Heart left ventricle (tissue), 13 donors: ENCODE measurements around the gene NEUROD2.

Source experiments
- POLR2A ChIP-seq, 2 donors: fragments of 450-650 bp; IDR thresholded peaks; one replicate each; pipeline ENCODE4 v1.6.1; 2017; ENCODE audit warnings: antibody characterized with exemption in 2 of 2, mild to moderate bottlenecking in 2 of 2, moderate library complexity in 2 of 2
- TF ChIP-seq, protein P1 (sequence below), 12 donors: fragments of 200-600 bp; sonication (generic) in 4 of 12; IDR thresholded peaks; one replicate each; pipeline versions ENCODE4 v1.5.0 to v1.8.0; 2018 to 2022; ENCODE audit warnings: antibody characterized with exemption in 12 of 12, mild to moderate bottlenecking in 5 of 12
- donor health status: ischemic (EF 13 %, LVEDD 7.1; RV severe dilation, severe dysfunction).
- donor health status: DM: no; HTN: yes; CAD: no.
- donor health status: DM: no; HTN: no; CAD: no.
- donor health status: ischemic (EF 25% LVEDD 6.9; RV normal size, moderate dysfunction).
- donor health status: ischemic (EF 25% LVEDD 5.7; RV mildly dilated, moderate dysfunction).
- donor health status: ischemic (EF 35%, LVEDD 5.7; RV mildly dilated, moderate dysfunction).
- donor health status: nonischemic (EF 11% LVEDD 7.7; RV severe dilation, severe dysfunction).
- donor health status: DM: yes; HTN: yes; CAD: no.
- donor health status: PGD.
- donor health status: ischemic (EF 29% LVEDD 5.4; RV normal size, mild dysfunction).
- donor health status: nonischemic (EF 23%, LVEDD 6.1; RV moderate dilation, normal function).

DNA sequence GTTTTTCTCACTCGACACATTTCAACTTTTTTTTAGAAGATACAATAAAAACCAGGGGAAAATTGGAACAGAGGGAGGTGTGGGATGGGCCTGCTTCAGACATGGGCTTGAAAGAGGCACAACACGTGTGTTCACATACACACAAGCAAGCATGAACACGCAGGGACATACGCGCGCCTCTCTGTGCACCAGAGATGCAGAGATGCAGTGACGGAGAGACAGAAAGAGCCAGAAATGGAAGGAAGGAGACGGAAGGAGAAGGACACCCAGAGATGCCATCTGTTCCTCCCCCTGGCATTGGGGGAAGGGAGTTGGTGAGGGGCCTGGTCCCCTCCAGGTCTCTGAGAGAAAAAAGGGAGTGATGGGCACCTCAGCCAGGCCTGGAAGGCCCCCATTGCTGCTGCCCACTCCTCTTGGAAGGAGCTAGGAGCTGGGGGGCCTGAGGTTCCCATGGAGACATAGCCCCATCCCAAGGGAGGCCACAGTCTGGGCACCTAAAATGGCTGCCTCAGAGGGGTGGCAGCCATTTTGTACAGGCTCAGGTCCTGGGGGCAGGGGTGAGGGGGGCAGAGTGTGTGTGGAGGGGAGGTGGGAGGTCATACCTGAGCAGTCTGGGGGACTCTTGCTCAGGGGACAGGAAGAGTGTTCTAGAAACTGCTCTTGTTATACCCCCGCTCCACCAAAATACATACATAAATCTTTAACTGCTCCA is 3.8 kb upstream of the NEUROD2 start:
- TF ChIP-seq POLR2A (IDR thresholded peaks at IDR 0.05): no peak
- TF ChIP-seq, protein P1, sequence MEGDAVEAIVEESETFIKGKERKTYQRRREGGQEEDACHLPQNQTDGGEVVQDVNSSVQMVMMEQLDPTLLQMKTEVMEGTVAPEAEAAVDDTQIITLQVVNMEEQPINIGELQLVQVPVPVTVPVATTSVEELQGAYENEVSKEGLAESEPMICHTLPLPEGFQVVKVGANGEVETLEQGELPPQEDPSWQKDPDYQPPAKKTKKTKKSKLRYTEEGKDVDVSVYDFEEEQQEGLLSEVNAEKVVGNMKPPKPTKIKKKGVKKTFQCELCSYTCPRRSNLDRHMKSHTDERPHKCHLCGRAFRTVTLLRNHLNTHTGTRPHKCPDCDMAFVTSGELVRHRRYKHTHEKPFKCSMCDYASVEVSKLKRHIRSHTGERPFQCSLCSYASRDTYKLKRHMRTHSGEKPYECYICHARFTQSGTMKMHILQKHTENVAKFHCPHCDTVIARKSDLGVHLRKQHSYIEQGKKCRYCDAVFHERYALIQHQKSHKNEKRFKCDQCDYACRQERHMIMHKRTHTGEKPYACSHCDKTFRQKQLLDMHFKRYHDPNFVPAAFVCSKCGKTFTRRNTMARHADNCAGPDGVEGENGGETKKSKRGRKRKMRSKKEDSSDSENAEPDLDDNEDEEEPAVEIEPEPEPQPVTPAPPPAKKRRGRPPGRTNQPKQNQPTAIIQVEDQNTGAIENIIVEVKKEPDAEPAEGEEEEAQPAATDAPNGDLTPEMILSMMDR (IDR thresholded peaks at IDR 0.05): no peak
